ENCODE measurements around the gene SCN9A.

SCN9A gene

DNA sequence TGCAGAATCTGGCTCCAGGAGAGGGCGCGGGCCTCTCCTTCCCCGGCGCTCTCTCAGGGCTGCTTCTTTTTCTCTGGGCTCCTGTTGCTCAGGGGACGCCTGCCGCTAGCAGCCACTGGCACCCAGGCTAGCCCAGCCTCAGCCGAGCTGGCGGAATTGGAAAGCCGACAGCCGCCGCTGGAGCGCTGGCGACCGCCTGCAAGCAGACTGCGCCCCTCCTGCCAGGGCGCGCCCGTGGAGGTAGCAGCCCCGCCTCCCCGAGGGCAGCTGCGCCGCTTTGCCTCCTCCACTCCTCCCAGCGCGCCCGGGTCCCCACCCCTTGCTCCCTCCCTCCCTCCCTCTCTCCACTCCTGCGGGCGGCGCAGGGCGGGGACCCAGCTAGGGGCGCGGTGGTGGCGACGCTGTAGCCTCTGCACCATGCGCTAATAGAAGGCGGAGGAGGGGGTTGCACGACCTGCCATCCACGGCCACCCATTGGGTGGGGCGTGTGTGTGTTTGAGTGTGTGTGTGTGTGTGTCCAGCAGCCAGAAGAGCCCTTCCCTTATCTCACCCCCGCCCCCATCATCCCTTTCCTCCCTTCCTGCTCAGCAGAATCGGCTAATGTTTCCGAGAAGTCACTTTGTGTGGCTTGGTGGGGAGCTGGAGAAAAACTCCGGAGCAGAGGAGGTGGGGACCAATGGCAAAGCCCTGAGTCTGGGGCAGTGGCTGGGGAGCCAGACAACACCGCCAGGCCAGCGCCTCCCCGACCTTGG is at the start of gene SCN9A:
Gene SCN9A, minus strand, starts transcription at position 209 of the 752 bp plus-strand sequence. CDS start 64,188 bp downstream, outside the sequence.
- H3K27me3 Mint-ChIP-seq (ENCODE audit: low read depth): peaks cover 59% of the 10 kb centered on the region
- H3K9me3 Mint-ChIP-seq: no peaks in the 10 kb centered on the region
- peak within 1 kb of the TSS in 2 of 3 experiments; percentile 52 to 72 for H3K27ac Mint-ChIP-seq
- H3K4me3 Mint-ChIP-seq: peak within 1 kb of the TSS; percentile 85 to 92 (median 89)
- TF ChIP-seq, protein P1, sequence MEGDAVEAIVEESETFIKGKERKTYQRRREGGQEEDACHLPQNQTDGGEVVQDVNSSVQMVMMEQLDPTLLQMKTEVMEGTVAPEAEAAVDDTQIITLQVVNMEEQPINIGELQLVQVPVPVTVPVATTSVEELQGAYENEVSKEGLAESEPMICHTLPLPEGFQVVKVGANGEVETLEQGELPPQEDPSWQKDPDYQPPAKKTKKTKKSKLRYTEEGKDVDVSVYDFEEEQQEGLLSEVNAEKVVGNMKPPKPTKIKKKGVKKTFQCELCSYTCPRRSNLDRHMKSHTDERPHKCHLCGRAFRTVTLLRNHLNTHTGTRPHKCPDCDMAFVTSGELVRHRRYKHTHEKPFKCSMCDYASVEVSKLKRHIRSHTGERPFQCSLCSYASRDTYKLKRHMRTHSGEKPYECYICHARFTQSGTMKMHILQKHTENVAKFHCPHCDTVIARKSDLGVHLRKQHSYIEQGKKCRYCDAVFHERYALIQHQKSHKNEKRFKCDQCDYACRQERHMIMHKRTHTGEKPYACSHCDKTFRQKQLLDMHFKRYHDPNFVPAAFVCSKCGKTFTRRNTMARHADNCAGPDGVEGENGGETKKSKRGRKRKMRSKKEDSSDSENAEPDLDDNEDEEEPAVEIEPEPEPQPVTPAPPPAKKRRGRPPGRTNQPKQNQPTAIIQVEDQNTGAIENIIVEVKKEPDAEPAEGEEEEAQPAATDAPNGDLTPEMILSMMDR (IDR thresholded peaks at IDR 0.05; ENCODE audit: unreplicated experiment in 3 of 3): no peak
- H3K36me3 Mint-ChIP-seq (ENCODE audit: low read depth): no peaks in the 10 kb centered on the region
- H3K4me1 Mint-ChIP-seq: peaks cover 9% of the 10 kb centered on the region

GRCh38 chr2:166424841-166425240 is 49.1 kb upstream of the SCN9A start:
- Mint-ChIP-seq H3K4me3 (no peak overlapping the region), H3K4me1 (no peaks in the 10 kb centered on the region), H3K9me3 (no peaks in the 10 kb centered on the region), H3K36me3 (ENCODE audit: low read depth) (no peaks in the 10 kb centered on the region), H3K27ac (no peak overlapping the region), H3K27me3 (ENCODE audit: low read depth) (no peaks in the 10 kb centered on the region)
- TF ChIP-seq, protein P1 (IDR thresholded peaks at IDR 0.05; ENCODE audit: unreplicated experiment in 3 of 3): no peak

GRCh38 chr2:166419616-166419934 is 43.8 kb upstream of the SCN9A start:
- TF ChIP-seq, protein P1 (IDR thresholded peaks at IDR 0.05; ENCODE audit: unreplicated experiment in 3 of 3): peak; percentile 38 to 59 (median 54)

GRCh38 chr2:166418853-166419615 is 43.3 kb upstream of the SCN9A start:
- H3K27ac Mint-ChIP-seq: no peak overlapping the region
- TF ChIP-seq, protein P1 (IDR thresholded peaks at IDR 0.05; ENCODE audit: unreplicated experiment in 3 of 3): no peak
- H3K4me1 Mint-ChIP-seq: no peaks in the 10 kb centered on the region
- no peaks in the 10 kb centered on the region for H3K36me3 Mint-ChIP-seq (ENCODE audit: low read depth)
- no peaks in the 10 kb centered on the region for H3K9me3 Mint-ChIP-seq
- no peaks in the 10 kb centered on the region for H3K27me3 Mint-ChIP-seq (ENCODE audit: low read depth)
- H3K4me3 Mint-ChIP-seq: no peak overlapping the region

More at GRCh38 chr2:166419616-166419934, 43.8 kb upstream of the SCN9A start:
- Mint-ChIP-seq H3K4me3 (no peak overlapping the region), H3K9me3 (no peaks in the 10 kb centered on the region), H3K27ac (no peak overlapping the region), H3K27me3 (ENCODE audit: low read depth) (no peaks in the 10 kb centered on the region), H3K4me1 (no peaks in the 10 kb centered on the region), H3K36me3 (ENCODE audit: low read depth) (no peaks in the 10 kb centered on the region)

DNA sequence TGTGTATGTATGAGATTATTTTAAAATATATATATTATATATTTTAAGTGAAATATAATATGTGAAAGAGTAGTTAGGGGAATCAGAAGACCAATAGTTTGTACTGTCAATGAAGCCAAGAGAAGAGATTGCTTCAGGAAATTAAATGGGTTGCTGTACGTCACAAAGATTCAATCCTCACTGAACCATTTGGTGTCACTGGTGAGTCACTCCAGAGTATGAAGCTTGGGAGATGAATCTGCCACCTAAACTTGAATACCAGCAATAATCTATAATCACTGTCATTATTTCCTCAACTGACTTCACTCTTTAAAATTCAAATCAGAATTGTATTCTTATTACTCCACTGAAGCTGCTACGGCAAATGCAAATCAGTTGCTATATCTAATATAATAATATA is 41.9 kb upstream of the SCN9A start:
- no peaks in the 10 kb centered on the region for H3K9me3 Mint-ChIP-seq

More for the DNA sequence above, 41.9 kb upstream of the SCN9A start:
- no peaks in the 10 kb centered on the region for H3K4me1 Mint-ChIP-seq
- no peak overlapping the region for H3K4me3 Mint-ChIP-seq
- H3K36me3 Mint-ChIP-seq (ENCODE audit: low read depth): no peaks in the 10 kb centered on the region
- no peak overlapping the region for H3K27ac Mint-ChIP-seq
- no peaks in the 10 kb centered on the region for H3K27me3 Mint-ChIP-seq (ENCODE audit: low read depth)
- TF ChIP-seq, protein P1 (IDR thresholded peaks at IDR 0.05; ENCODE audit: unreplicated experiment in 3 of 3): peak in 1 of 3 experiments; percentile 32

All from nephron (organoid).